NCI-H748 (cell line): ENCODE results near the gene INHBA.

Experiments
- DNase-seq: peaks from one replicate; lab custom pipeline; 2025; ENCODE audit not compliant: unreplicated experiment; lab: John Stamatoyannopoulos, UW

Gene INHBA

GRCh38 chr7:41702635-41703371 lies at the start of gene INHBA:
Gene INHBA (minus strand): TSS chr7:41703090. CDS start chr7:41700374, 2,716 bp downstream.
- DNase-seq, result no peak

DNA sequence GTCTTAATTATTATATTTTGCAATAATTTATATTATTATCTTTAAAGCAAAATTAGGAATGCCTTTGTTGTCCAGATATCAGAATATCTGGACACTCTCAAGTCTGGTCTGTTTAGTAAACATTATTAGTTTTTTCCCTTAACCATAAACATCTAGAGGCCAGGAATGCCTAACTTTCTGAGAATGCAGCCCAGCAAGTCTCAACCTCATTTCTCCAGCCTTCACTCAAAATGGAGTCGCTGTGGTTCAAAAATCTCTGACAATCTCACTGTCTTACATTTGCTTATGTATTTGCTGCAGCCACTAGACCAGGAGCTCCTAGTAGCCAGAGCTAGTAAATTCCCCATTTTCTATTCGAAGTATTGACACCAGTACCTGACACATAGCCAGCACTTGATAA lies 49.7 kb upstream of the INHBA start:
- DNase-seq, result no peak

- no peak for DNase-seq
These were observed 48.0 kb upstream of the INHBA start for GRCh38 chr7:41750661-41751540.

DNA sequence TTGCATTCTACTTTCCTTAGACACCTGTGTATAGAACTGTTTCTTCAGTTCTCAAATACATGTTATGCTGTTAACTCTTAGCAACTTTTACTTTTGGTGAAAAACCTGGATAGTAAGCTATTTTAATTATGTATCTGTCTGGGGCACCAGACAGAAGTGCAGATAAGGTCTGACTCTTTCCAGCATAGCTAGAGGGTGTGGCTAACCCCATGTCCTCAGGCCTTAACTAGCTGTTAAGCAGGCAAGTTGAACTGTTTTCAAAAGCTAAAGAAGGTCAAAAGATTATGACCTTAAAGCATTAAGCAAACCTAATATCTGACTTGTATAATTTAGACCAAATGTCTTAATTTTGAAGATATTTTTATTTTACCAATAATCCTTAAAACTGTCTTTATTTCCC lies 45.1 kb upstream of the INHBA start:
- DNase-seq, result no peak

DNA sequence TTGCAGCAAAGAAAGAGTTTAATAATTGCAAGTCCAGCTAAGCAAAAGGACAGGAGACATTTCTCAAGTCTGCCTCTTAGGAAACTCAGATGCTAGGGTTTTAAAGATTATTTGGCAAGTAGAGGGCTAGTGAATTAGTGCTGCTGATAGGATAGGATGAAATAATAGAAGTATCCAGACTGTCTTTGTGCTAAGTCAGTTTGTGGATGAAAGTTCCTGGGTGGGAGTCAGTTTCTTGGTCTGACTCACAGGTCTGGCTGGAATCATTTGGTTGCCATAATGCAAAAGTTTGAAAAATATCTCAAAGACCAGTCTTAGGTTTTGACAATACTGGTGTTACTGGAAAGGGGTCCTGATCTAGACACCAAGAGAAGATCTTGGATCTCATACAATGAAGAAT lies 42.6 kb upstream of the INHBA start:
- no peak for DNase-seq

GRCh38 chr7:41744161-41744560 lies 41.3 kb upstream of the INHBA start:
- no peak for DNase-seq

DNA sequence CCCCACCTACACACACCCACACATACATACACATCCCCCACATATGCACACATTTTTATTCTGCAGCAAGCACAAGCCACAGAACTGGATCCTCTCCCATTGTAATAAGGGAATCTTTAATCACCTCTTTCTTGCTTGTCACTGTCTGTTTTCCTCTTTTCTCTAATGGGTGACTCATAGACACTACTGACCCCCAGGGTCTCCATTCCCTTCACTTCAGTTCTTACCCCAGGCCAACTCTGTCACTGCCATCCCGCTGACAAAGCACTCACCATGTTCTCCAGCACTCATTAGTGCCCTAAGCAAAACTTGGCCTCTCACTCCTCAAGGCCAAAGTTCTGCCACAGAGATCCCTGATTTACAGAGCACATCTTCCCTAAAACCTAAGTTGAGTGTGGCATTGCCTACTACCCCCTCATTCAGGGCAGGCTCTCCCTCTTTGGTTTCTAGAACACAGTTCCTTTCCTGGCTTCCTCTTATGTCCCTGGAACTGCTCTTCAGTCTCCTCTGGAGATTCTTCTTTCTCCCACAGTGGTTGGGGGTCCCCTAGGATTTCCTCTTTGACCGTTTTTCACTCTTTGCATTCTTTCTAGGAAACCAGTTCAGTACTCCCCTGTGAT lies 39.6 kb upstream of the INHBA start:
- DNase-seq, result no peak

DNA sequence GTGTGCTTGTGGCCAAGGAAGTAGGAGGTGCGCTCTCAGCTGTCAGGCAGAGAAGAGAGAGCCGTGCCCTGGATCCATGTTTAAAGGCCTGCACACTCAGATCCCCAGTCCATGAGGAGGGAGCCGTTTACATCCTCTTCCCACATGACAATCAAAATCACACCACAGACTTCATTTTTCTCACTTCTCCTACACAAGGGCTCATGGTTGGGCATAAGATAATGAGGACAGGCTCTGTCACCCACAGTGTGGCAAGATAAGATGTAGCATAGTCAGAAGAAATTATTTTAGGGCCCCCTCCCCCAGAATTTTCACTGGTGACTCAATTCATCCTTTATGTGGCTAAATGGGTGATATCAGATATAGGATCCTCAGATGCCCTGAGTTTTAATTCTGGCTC lies 35.9 kb upstream of the INHBA start:
- no peak for DNase-seq

- DNase-seq, result no peak
These were observed 35.4 kb upstream of the INHBA start for GRCh38 chr7:41738336-41738735.

GRCh38 chr7:41735206-41735605 lies 32.3 kb upstream of the INHBA start:
- DNase-seq, result no peak

DNA sequence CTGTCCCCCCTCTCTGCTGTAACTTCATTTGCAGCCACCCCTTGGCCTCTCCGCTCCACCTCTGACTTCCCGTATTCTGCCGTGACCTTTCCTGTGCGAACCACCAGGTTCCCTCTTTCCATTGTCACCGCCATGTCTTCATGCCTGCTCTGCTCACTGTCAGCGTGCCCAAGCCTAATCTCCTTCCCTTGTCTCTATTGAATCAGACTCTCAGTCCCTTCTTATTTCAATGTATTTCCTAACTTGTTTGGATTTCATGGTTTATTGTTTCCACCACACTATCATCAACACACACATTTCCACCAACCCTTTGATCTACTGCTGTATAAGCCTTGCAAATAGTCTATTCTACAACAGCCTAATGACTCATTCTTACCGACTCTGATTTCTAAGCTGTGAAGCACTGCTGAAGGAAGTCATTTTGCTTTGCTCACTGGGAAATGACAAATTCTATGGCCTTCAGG lies 30.0 kb upstream of the INHBA start:
- no peak for DNase-seq

DNA sequence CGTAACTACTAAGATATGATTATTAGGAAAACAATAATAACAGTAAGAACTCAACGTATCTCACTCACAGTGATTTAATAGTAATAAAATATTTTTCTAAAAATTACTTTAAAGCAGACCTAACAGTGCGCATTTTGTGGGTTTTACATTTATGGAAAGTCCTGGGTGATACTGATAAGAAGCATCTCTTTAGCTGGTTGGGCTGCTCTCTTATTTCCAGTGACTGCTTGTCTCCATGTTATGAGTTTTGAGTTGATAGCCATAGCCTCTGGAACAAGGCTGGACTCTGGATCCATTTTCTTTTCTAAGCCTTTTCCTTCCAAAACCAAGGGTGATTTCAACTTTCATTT lies 29.5 kb upstream of the INHBA start:
- DNase-seq, result no peak

DNA sequence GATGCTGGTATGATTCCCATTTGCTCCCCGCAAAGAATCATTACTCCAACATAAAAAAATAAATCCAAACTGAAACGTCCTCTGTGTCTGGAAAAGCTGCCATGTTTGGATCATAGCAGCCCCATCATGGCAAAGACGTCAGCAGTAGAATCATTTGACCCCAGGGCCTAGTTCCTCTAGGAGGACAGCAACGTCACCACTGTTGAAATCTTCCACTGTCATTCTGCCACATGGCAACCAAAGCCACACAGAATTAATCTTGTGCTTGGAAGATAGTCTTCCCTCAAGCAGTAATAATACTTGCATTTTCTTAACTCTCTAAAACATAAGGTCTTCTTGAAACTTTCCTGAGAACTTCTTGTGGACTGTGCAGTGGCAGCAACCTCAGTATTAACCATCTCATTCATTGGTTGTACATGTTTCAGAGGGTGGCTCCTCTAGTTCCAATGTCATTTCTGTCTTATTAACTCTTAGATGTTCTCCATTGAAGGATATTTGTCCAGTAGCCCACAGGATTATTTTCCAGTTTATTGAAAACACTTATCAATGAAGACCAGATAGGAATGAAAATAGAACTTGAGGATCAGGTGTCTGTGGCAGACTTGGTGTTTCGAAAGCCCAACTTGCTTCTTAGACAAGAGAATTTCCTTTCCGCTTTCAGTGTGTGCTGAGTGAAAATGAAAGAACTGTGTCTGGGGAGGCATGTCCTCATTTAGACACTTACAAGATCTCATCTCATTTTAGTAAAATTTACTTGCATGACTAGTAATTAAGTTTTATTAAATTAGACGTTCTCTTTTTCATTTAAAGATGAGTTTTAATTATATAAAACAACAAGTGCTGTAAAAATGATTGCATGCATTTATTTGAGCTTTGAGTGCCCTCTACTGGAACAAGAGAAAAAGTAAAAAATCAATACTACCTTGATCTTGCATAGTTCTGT lies 28.9 kb upstream of the INHBA start:
- DNase-seq, result no peak

DNA sequence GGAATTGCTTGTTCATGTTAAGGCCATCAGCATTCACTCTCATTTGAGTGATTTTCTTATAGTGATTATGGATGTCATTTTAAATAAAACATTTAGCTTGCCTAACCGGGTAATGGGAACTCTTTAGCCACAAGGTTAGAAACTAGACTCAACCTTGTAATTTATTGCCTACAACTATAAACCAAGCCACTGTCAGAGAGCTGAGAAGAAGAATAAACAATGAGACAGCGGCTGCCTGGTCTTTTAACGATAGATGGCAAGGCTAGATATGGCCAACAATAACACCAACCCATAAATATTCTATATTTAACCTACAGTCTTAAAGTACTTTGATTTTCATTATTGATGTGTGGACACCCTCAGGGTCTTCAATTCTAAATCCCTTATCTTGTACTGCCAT lies 27.8 kb upstream of the INHBA start:
- DNase-seq, result no peak

- DNase-seq, result no peak
These were observed 27.3 kb upstream of the INHBA start for GRCh38 chr7:41730161-41730560.

GRCh38 chr7:41729059-41729458 lies 26.2 kb upstream of the INHBA start:
- no peak for DNase-seq

DNA sequence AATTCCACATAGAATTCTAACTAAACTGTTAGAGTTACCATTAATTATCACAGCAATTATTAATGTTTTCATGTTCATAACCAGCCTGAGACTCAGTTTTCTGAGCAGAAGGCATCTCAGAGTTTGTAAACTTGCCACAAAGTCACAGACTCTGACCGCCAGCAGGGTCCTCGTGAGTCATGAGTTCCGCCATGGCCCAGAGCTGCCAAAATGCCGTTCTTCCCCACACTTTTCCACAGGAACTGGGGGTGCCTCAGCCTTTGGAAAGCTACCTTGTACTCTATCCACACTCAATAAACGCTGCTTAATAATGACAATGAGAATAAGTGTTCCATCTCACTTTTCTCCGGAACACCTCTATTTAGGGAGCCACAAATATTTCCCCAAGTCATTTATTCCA lies 22.1 kb upstream of the INHBA start:
- no peak for DNase-seq

GRCh38 chr7:41720886-41721285 lies 18.0 kb upstream of the INHBA start:
- no peak for DNase-seq

- no peak for DNase-seq
These were observed 17.2 kb upstream of the INHBA start for GRCh38 chr7:41720046-41720445.

GRCh38 chr7:41716691-41717090 lies 13.8 kb upstream of the INHBA start:
- no peak for DNase-seq

DNA sequence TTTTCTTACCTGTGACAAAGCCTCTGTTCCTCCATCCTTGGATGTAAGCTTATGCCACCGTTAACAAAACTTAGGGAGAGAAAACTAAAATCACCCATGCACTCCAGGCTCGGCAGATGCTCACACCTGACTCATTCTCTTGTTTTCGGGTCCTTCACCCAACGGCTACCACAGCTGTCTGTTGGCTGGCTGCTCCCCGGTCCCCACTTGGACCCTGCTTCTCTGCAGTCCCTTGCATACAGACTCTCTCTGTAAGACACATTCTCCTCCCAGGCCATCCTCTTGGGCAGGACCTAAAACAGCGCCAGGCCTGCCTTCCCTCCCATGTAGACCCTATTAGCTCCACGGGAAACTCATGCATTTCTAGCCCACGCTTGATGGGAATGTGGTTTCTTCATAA lies 12.1 kb upstream of the INHBA start:
- no peak for DNase-seq
